ENCODE data around the gene AGTRAP. TPM values are rescaled to one million over a fixed set of nuclear protein-coding genes. Genes with fewer than 3 reads are reported as not detected.

Gene AGTRAP
- total and polyA plus RNA-seq, 2 of the 8 experiments (the other 6 are each of a cell fraction or from before 2014, with no cell fraction given) = 69.7 to 192 TPM

DNA sequence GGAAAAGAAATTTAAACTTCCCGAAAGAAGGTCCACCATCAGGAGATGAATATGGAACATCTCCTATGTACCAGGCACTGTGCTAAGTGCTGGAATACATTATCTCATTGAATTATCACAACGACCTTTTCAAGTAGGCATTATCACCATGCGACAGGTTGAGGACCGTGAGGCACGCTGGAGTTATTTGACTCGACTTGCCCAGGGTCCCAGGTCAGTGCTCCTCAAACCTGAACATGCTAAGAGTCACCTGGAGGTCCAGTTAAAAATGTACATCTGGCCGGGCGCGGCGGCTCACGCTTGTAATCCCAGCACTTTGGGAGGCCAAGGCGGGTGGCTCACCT lies 15.9 kb upstream of the AGTRAP start:
- POLR2A ChIA-PET (ENCODE audit: partially characterized antibody) = interaction anchor here (0.8 to 3.8 kb wide), 19 partner anchors 11 to 67 kb away, joined by 3 to 22 read pairs (median 6); partner anchors contain the start of genes AGTRAP, DRAXIN, FBXO44 and FBXO6
- 83% methylated on average over 12 of the region's 12 CpGs; no CpG with 5 or more reads in 1 of the 2 experiments for WGBS, 2 experiments (ENCODE audit: extremely low coverage in 1 of 2, insufficient coverage in 1 of 2, insufficient read length in 1 of 2, insufficient replicate concordance in 2 of 2, low coverage in 1 of 2, low lambda C conversion rate in 2 of 2, missing lambda C conversion rate in 1 of 2)
- TF ChIP-seq, protein P1, sequence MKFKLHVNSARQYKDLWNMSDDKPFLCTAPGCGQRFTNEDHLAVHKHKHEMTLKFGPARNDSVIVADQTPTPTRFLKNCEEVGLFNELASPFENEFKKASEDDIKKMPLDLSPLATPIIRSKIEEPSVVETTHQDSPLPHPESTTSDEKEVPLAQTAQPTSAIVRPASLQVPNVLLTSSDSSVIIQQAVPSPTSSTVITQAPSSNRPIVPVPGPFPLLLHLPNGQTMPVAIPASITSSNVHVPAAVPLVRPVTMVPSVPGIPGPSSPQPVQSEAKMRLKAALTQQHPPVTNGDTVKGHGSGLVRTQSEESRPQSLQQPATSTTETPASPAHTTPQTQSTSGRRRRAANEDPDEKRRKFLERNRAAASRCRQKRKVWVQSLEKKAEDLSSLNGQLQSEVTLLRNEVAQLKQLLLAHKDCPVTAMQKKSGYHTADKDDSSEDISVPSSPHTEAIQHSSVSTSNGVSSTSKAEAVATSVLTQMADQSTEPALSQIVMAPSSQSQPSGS (IDR thresholded peaks at IDR 0.05; ENCODE audit: low read length) = no peak
- no peak for TF ChIP-seq POLR2AphosphoS5 (IDR thresholded peaks at IDR 0.05; ENCODE audit: low read depth, low read length)
- no peak for TF ChIP-seq SP4 (IDR thresholded peaks at IDR 0.05; ENCODE audit: low read length)
- no peak for TF ChIP-seq TEAD4 (IDR thresholded peaks at IDR 0.05; ENCODE audit: low read depth, low read length)
- no peak for TF ChIP-seq BCL11A (IDR thresholded peaks at IDR 0.05; ENCODE audit: low read depth in 2 of 2, low read length in 2 of 2)
- no peak for TF ChIP-seq CBX5 (IDR thresholded peaks at IDR 0.05; ENCODE audit: low read depth, low read length)
- TF ChIP-seq SIN3A (conservative IDR thresholded peaks at IDR 0.05 in 1 of 2, IDR thresholded peaks at IDR 0.05 in 1 of 2; ENCODE audit: low read depth in 1 of 2, low read length in 2 of 2) = no peak
- TF ChIP-seq, protein P2, sequence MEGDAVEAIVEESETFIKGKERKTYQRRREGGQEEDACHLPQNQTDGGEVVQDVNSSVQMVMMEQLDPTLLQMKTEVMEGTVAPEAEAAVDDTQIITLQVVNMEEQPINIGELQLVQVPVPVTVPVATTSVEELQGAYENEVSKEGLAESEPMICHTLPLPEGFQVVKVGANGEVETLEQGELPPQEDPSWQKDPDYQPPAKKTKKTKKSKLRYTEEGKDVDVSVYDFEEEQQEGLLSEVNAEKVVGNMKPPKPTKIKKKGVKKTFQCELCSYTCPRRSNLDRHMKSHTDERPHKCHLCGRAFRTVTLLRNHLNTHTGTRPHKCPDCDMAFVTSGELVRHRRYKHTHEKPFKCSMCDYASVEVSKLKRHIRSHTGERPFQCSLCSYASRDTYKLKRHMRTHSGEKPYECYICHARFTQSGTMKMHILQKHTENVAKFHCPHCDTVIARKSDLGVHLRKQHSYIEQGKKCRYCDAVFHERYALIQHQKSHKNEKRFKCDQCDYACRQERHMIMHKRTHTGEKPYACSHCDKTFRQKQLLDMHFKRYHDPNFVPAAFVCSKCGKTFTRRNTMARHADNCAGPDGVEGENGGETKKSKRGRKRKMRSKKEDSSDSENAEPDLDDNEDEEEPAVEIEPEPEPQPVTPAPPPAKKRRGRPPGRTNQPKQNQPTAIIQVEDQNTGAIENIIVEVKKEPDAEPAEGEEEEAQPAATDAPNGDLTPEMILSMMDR (IDR thresholded peaks at IDR 0.05; ENCODE audit: control extremely low read depth in 1 of 3, insufficient read depth in 1 of 3, low read depth in 1 of 3, low read length in 3 of 3) = no peak
- no peak for TF ChIP-seq CEBPB (IDR thresholded peaks at IDR 0.05; ENCODE audit: low read depth, low read length)
- no peak for TF ChIP-seq RBBP5 (IDR thresholded peaks at IDR 0.05; ENCODE audit: borderline replicate concordance, low read depth, low read length)

More for the DNA sequence above, 15.9 kb upstream of the AGTRAP start:
- Histone ChIP-seq H3K27me3 (replicated peaks in 1 of 4; ENCODE audit: control insufficient read depth in 3 of 4, extremely low read depth in 1 of 4, insufficient read depth in 3 of 4, low read length in 3 of 4) (no peaks in the 10 kb centered on the region), H2BK12ac (ENCODE audit: low read depth, low read length) (no peak overlapping the region), H3K18ac (ENCODE audit: extremely low read depth, low read length) (no peak overlapping the region), H3K56ac (replicated peaks; ENCODE audit: insufficient read length, low read depth, low read length) (no peak overlapping the region), H3K4me1 (replicated peaks in 1 of 4; ENCODE audit: control insufficient read depth in 3 of 4, insufficient read depth in 4 of 4, low read length in 3 of 4) (peaks cover 0 to under 1% (median 0%) of the 10 kb centered on the region in 4 experiments; a peak in 1 of 7 replicates), H4K5ac (ENCODE audit: insufficient read length, low read depth, low read length) (no peak overlapping the region), H3K23me2 (ENCODE audit: low read depth, low read length) (no peaks in the 10 kb centered on the region), H3K23ac (ENCODE audit: insufficient read length) (no peak overlapping the region), H4K20me1 (replicated peaks in 1 of 2; ENCODE audit: control insufficient read depth in 1 of 2, insufficient read depth in 2 of 2, low read length in 2 of 2) (peaks cover 0 to 3% of the 10 kb centered on the region in 2 experiments), H3K27ac (ENCODE audit: low read depth, low read length) (no peak overlapping the region), H4K8ac (ENCODE audit: extremely low read depth, insufficient read depth, low read length) (no peak overlapping the region), H3K79me1 (ENCODE audit: low read depth, low read length) (no peaks in the 10 kb centered on the region), H2BK15ac (ENCODE audit: low read length) (no peak overlapping the region), H3K4me2 (ENCODE audit: insufficient read depth in 1 of 2, low read depth in 2 of 2, low read length in 2 of 2) (no peak overlapping the region), H2AK5ac (ENCODE audit: low read depth, low read length) (no peak overlapping the region), H3K4me3 (ENCODE audit: extremely low read depth in 1 of 4, insufficient read depth in 2 of 4, low read depth in 3 of 4, low read length in 4 of 4) (no peak overlapping the region), H4K91ac (replicated peaks; ENCODE audit: insufficient read length, low read length) (peak overlapping the region; percentile 42), H2AFZ (ENCODE audit: low read length) (no peak overlapping the region), H3K79me2 (ENCODE audit: control insufficient read depth in 1 of 2, insufficient read depth in 2 of 2, low read length in 2 of 2) (no peaks in the 10 kb centered on the region), H2BK20ac (ENCODE audit: low read length) (no peak overlapping the region), H3K4ac (replicated peaks; ENCODE audit: insufficient read length, low read depth, low read length) (no peak overlapping the region), H2BK5ac (ENCODE audit: low read depth, low read length) (no peak overlapping the region), H3K9ac (replicated peaks in 1 of 4; ENCODE audit: extremely low read depth in 1 of 4, low read depth in 3 of 4, low read length in 3 of 4) (no peak overlapping the region; a peak in 1 of 7 replicates), H3K9me3 (ENCODE audit: insufficient read depth in 2 of 2, low read depth in 1 of 2, low read length in 1 of 2) (no peaks in the 10 kb centered on the region), H3K14ac (ENCODE audit: insufficient read length) (no peak overlapping the region), H2BK120ac (replicated peaks; ENCODE audit: low read depth, low read length) (no peak overlapping the region), H3K36me3 (ENCODE audit: control insufficient read depth in 2 of 4, insufficient read depth in 4 of 4, low read length in 3 of 4) (no peaks in the 10 kb centered on the region)
- FAIRE-seq (no peak), DNase-seq (ENCODE audit: low read depth in 1 of 2, low spot score in 2 of 2) (no peak)
- CTCF ChIA-PET (ENCODE audit: partially characterized antibody) = interaction anchor here (0.7 to 3.4 kb wide), 33 partner anchors 9 to 173 kb away, joined by 3 to 58 read pairs (median 9); partner anchors contain the start of genes AGTRAP, FBXO2, FBXO44 and FBXO6

Measured in H1 (cell line).